Stimulated activated CD8-positive, alpha-beta memory T cell treated with anti-CD3 and anti-CD28 coated beads, Interleukin-4, amount 100 ng/mL, for 1 hour (primary cell): Measurements from ENCODE around the gene RASGEF1C.
"Not testable (repeated sequence)": the region's sequence is repeated elsewhere in the genome, so short reads cannot be mapped to it uniquely, and the experiment has no call there.

Experiments used
- DNase-seq, 2 donors: peaks; one replicate each; pipeline ENCODE4 v3.0.0-alpha.2; 2020; ENCODE audit warnings: low read depth in 2 of 2, low spot score in 1 of 2

The RASGEF1C gene

GRCh38 chr5:180211761-180212035 is 2.7 kb upstream of the RASGEF1C start:
- DNase-seq: no peak

GRCh38 chr5:180210961-180211760 is 2.1 kb upstream of the RASGEF1C start:
- DNase-seq: no peak

GRCh38 chr5:180210077-180210476 is 1.1 kb upstream of the RASGEF1C start:
- DNase-seq: not testable (repeated sequence)

GRCh38 chr5:180208435-180209081 is 453 bp downstream of the RASGEF1C start:
- DNase-seq: no peak

GRCh38 chr5:180208038-180208434 is 975 bp downstream of the RASGEF1C start:
- DNase-seq: no peak

GRCh38 chr5:180207593-180207992 is 1.4 kb downstream of the RASGEF1C start:
- no peak for DNase-seq

- DNase-seq: no peak
Observed at GRCh38 chr5:180206993-180207392, 2.0 kb downstream of the RASGEF1C start.

GRCh38 chr5:180205916-180206315 is 3.1 kb downstream of the RASGEF1C start:
- no peak for DNase-seq

- no peak for DNase-seq
Observed at GRCh38 chr5:180204276-180204819, 4.7 kb downstream of the RASGEF1C start.

- no peak for DNase-seq
Observed at GRCh38 chr5:180202939-180203573, 6.0 kb downstream of the RASGEF1C start.

- no peak for DNase-seq
Observed at GRCh38 chr5:180201051-180201987, 7.7 kb downstream of the RASGEF1C start.

GRCh38 chr5:180199390-180199789 is 9.6 kb downstream of the RASGEF1C start:
- DNase-seq: no peak

GRCh38 chr5:180198208-180198607 is 10.8 kb downstream of the RASGEF1C start:
- no peak for DNase-seq

GRCh38 chr5:180197016-180197702 is 11.9 kb downstream of the RASGEF1C start:
- DNase-seq: no peak

- DNase-seq: no peak
Observed at GRCh38 chr5:180194410-180195345, 14.3 kb downstream of the RASGEF1C start.

GRCh38 chr5:180193749-180194375 is 15.1 kb downstream of the RASGEF1C start:
- no peak for DNase-seq

- DNase-seq: no peak
Observed at GRCh38 chr5:180191716-180192115, 17.3 kb downstream of the RASGEF1C start.

GRCh38 chr5:180187767-180188166 is 21.2 kb downstream of the RASGEF1C start:
- DNase-seq: no peak

GRCh38 chr5:180180846-180181245 is 28.2 kb downstream of the RASGEF1C start:
- no peak for DNase-seq
